HepG2 (cell line): Measurements from ENCODE around the gene NAP1L1. TPM values are rescaled to one million over a fixed set of nuclear protein-coding genes. Genes with fewer than 3 reads are reported as not detected.

ENCODE experiments used
- ARNTL ChIP-seq: sonication (generic); formaldehyde crosslinking; IDR thresholded peaks from 2 replicates; pipeline ENCODE4 v1.4.0; 2020; ENCODE audit warnings: mild to moderate bottlenecking, missing genetic modification reagents
- CHD2 ChIP-seq: IDR thresholded peaks from 2 replicates; pipeline ENCODE4 v1.6.1; 2011; ENCODE audit warnings: low read depth, low read length, improper control_type of control experiment
- ERF ChIP-seq: IDR thresholded peaks from 2 replicates; pipeline ENCODE4 v1.6.1; 2018; ENCODE audit warnings: missing biosample characterization, missing genetic modification reagents
- KLF9 ChIP-seq: IDR thresholded peaks from 2 replicates; pipeline ENCODE4 v1.6.1; 2016; ENCODE audit warnings: low read depth
- MIER2 ChIP-seq: IDR thresholded peaks from 2 replicates; pipeline ENCODE4 v1.6.1; 2016; ENCODE audit warnings: missing biosample characterization, missing genetic modification reagents
- NCOR1 ChIP-seq: fragments of 200-600 bp; sonication (generic); IDR thresholded peaks from 2 replicates; pipeline ENCODE4 v1.7.0; 2017; ENCODE audit warnings: antibody characterized with exemption, low read length, borderline replicate concordance
- NR2F1 ChIP-seq, 2 experiments: fragments of 450-650 bp in 1 of 2; formaldehyde crosslinking in 1 of 2; IDR thresholded peaks; 2 replicates each; pipeline versions ENCODE4 v1.5.0 to v1.6.1; 2016 to 2020; ENCODE audit warnings: mild to moderate bottlenecking in 1 of 2, missing compliant biosample characterization in 1 of 2, missing genetic modification reagents in 1 of 2, moderate library complexity in 1 of 2
- PLRG1 ChIP-seq: fragments of 450-650 bp; conservative IDR thresholded peaks from 2 replicates; pipeline ENCODE4 v1.6.1; 2016
- RORA ChIP-seq: sonication (generic); formaldehyde crosslinking; IDR thresholded peaks from 2 replicates; pipeline ENCODE4 v1.5.0; 2020; ENCODE audit warnings: mild to moderate bottlenecking, missing genetic modification reagents, moderate library complexity
- STAT6 ChIP-seq: sonication (generic); formaldehyde crosslinking; IDR thresholded peaks from 2 replicates; pipeline ENCODE4 v1.4.0; 2020; ENCODE audit warnings: missing genetic modification reagents, mild to moderate bottlenecking, borderline replicate concordance
- TFAP4 ChIP-seq: sonication (generic); IDR thresholded peaks from 2 replicates; pipeline ENCODE4 v1.6.1; 2016; ENCODE audit warnings: low read depth, borderline replicate concordance
- THAP8 ChIP-seq: sonication (generic); formaldehyde crosslinking; IDR thresholded peaks from 2 replicates; pipeline ENCODE4 v1.5.1; 2020; ENCODE audit warnings: missing genetic modification reagents, mild to moderate bottlenecking, borderline replicate concordance
- ZBTB21 ChIP-seq: sonication (generic); formaldehyde crosslinking; IDR thresholded peaks from 2 replicates; pipeline ENCODE4 v1.4.0; 2020; ENCODE audit warnings: missing genetic modification reagents
- ZBTB46 ChIP-seq: sonication (generic); formaldehyde crosslinking; IDR thresholded peaks from 2 replicates; pipeline ENCODE4 v1.4.0; 2020; ENCODE audit warnings: mild to moderate bottlenecking, missing genetic modification reagents, borderline replicate concordance
- ZNF160 ChIP-seq: sonication (generic); formaldehyde crosslinking; IDR thresholded peaks from 2 replicates; pipeline ENCODE4 v1.8.0; 2022; ENCODE audit warnings: mild to moderate bottlenecking, inconsistent platforms, missing genetic modification reagents
- ZNF558 ChIP-seq: sonication (generic); formaldehyde crosslinking; IDR thresholded peaks from 2 replicates; pipeline ENCODE4 v1.9.0; 2022; ENCODE audit warnings: mild to moderate bottlenecking, missing genetic modification reagents, borderline replicate concordance
- ZNF652 ChIP-seq: IDR thresholded peaks from 2 replicates; pipeline ENCODE4 v1.6.1; 2016; ENCODE audit warnings: low read depth, borderline replicate concordance
- ZNF781 ChIP-seq: sonication (generic); formaldehyde crosslinking; IDR thresholded peaks from 2 replicates; pipeline ENCODE4 v1.5.1; 2020; ENCODE audit warnings: borderline replicate concordance, mild to moderate bottlenecking, missing genetic modification reagents; ENCODE audit errors: not compliant biosample characterization
- ZSCAN20 ChIP-seq: sonication (generic); formaldehyde crosslinking; IDR thresholded peaks from 2 replicates; pipeline ENCODE4 v1.4.0; 2020; ENCODE audit warnings: missing genetic modification reagents, mild to moderate bottlenecking, borderline replicate concordance
- ZSCAN30 ChIP-seq: sonication (generic); formaldehyde crosslinking; IDR thresholded peaks from 2 replicates; pipeline ENCODE4 v1.5.0; 2020; ENCODE audit warnings: mild to moderate bottlenecking, missing genetic modification reagents
- polyA plus RNA-seq, 8 experiments: library from polyadenylated mRNA; depleted of rRNA in 3 of 8; stranded (reverse) in 7 of 8; unstranded in 1 of 8; fragments of >200 nt; fragmentation: Illumina TruSeq in 4 of 8; extraction: Trizol in 4 of 8; gene quantifications; 2 replicates each; pipeline versions ENCODE4 v1.2.1 to v1.2.3, GENCODE V29; 2011 to 2016; ENCODE audit warnings: low read depth in 4 of 8, missing spikeins in 1 of 8, mixed read lengths in 1 of 8; ENCODE audit not compliant: insufficient read depth in 1 of 8
- total RNA-seq, 5 experiments: library from RNA; depleted of rRNA; stranded (reverse); fragments of >200 nt; fragmentation: Illumina TruSeq; extraction: Trizol; gene quantifications; 2 replicates each; pipeline ENCODE4 v1.2.3, GENCODE V29; 2016; ENCODE audit warnings: low read depth in 1 of 5

The NAP1L1 gene
- total and polyA plus RNA-seq, 2 of the 13 experiments (the other 11 are each of a cell fraction or from before 2014, with no cell fraction given), result 207 to 309 TPM

GRCh38 chr12:75990189-75990912 lies 94.1 kb downstream of the NAP1L1 start (continued):
- no peak for TF ChIP-seq ZNF781
- no peak for TF ChIP-seq RORA
- peak; percentile 95; the same call in 1 of the 2 replicates for TF ChIP-seq NCOR1
- TF ChIP-seq ZSCAN20 (CRISPR knock-in tag), result no peak
- peak; percentile 62 to 92 for TF ChIP-seq NR2F1 (CRISPR knock-in tag; IDR thresholded peaks at IDR 0.05)
- TF ChIP-seq ZNF558 (CRISPR knock-in tag), result no peak
- TF ChIP-seq ZBTB21 (CRISPR knock-in tag), result peak; percentile 88
- TF ChIP-seq STAT6 (CRISPR knock-in tag), result 0 out of 2 replicates have a peak, but pooled peaks have one; percentile 56
- no peak for TF ChIP-seq THAP8 (CRISPR knock-in tag)
- TF ChIP-seq PLRG1, result no peak
- TF ChIP-seq MIER2 (CRISPR knock-in tag), result no peak
- TF ChIP-seq ZBTB46, result no peak
- TF ChIP-seq ZSCAN30 (CRISPR knock-in tag), result no peak
- TF ChIP-seq KLF9 (CRISPR knock-in tag), result no peak
- TF ChIP-seq ARNTL (CRISPR knock-in tag), result peak; percentile 61; the same call in 1 of the 2 replicates
- TF ChIP-seq CHD2, result no peak
- TF ChIP-seq ZNF160 (CRISPR knock-in tag), result no peak
- peak; percentile 74; the same call in 1 of the 2 replicates for TF ChIP-seq ERF (CRISPR knock-in tag)
- TF ChIP-seq ZNF652 (CRISPR knock-in tag), result peak; percentile 77
- TF ChIP-seq TFAP4, result no peak
